ENCODE results near the gene H2BK1. TPM values are rescaled to one million over a fixed set of nuclear protein-coding genes. Genes with fewer than 3 reads are reported as not detected.

Gene H2BK1
- total RNA-seq, 1 experiment from 2014 or later = 0.69 TPM

DNA sequence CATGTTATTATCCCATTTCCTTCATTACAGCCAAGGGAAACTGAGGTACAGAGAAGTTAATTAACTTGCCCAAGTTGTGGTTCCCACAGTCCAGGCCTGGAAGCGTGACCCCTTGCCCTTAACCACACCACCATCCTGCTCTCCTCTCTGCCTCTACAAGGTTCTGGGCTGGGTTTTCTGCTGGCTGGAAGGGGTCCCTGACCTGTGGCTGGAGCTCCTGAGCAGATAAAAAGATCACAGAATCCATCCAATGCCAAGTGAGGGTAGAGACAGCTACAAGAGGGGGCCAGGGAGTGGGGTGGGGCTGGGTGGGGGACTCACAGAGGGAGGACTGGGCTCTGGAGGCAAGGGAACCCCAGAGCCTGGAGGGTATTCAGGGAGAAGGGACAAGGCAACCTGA is 33.0 kb downstream of the H2BK1 start:
- CTCF ChIA-PET = interaction anchor here (0.7 to 1.2 kb wide), 2 partner anchors 27 to 53 kb away, joined by 3 read pairs; no protein-coding TSS in a partner anchor
- TF ChIP-seq MAX (IDR thresholded peaks at IDR 0.05) (no peak), CBX3 (IDR thresholded peaks at IDR 0.05; ENCODE audit: low read depth) (no peak), REST (IDR thresholded peaks at IDR 0.05; ENCODE audit: low read depth) (no peak), ZNF274 (IDR thresholded peaks at IDR 0.05; ENCODE audit: low read depth, low read length) (no peak), SRF (IDR thresholded peaks at IDR 0.05; ENCODE audit: low read depth) (no peak), EZH2phosphoT487 (IDR thresholded peaks at IDR 0.05; ENCODE audit: borderline replicate concordance) (no peak), EZH2 (IDR thresholded peaks at IDR 0.05) (no peak), TCF7L2 (IDR thresholded peaks at IDR 0.05; ENCODE audit: borderline replicate concordance, extremely low read depth, insufficient read depth, insufficient read length) (no peak), SP1 (IDR thresholded peaks at IDR 0.05; ENCODE audit: low read depth) (no peak), JUND (IDR thresholded peaks at IDR 0.05) (no peak), YY1 (IDR thresholded peaks at IDR 0.05; ENCODE audit: extremely low read depth, insufficient replicate concordance, low read depth, low read length) (no peak), SIN3A (IDR thresholded peaks at IDR 0.05; ENCODE audit: low read depth) (no peak), EGR1 (IDR thresholded peaks at IDR 0.05; ENCODE audit: low read depth) (no peak)
- Histone ChIP-seq H3K36me3 (ENCODE audit: control insufficient read depth in 1 of 2, insufficient read depth in 2 of 2, low read length in 2 of 2) (no peaks in the 10 kb centered on the region), H3K27ac (ENCODE audit: low read depth, low read length) (no peak overlapping the region), H2AFZ (ENCODE audit: low read depth, low read length, poor library complexity, severe bottlenecking) (no peak overlapping the region), H3K4me3 (replicated peaks in 1 of 2; ENCODE audit: low read depth in 1 of 2, low read length in 2 of 2) (no peak overlapping the region), H3K4me1 (ENCODE audit: control insufficient read depth in 1 of 2, insufficient read depth in 2 of 2, low read length in 2 of 2) (no peaks in the 10 kb centered on the region), H3K9me2 (ENCODE audit: insufficient read depth) (no peaks in the 10 kb centered on the region), H4K20me1 (ENCODE audit: insufficient read depth) (no peaks in the 10 kb centered on the region), H3K9ac (ENCODE audit: low read length) (no peak overlapping the region), H3K79me2 (ENCODE audit: insufficient read depth, low read length) (no peaks in the 10 kb centered on the region), H3K27me3 (ENCODE audit: insufficient read depth, low read length) (no peaks in the 10 kb centered on the region), H3K9me3 (ENCODE audit: control insufficient read depth in 1 of 2, insufficient read depth in 1 of 2, low read depth in 1 of 2, low read length in 2 of 2) (peaks cover 0 to 8% of the 10 kb centered on the region in 2 experiments; a peak in 1 of 4 replicates), H3K4me2 (ENCODE audit: low read length) (no peak overlapping the region)
- ATAC-seq (no peak), DNase-seq (ENCODE audit: low read depth, low spot score) (no peak)
- RAD21 ChIA-PET (ENCODE audit: low non-redundant PET in 1 of 2, low total read pairs in 2 of 2, uncharacterized antibody in 2 of 2, unreplicated experiment in 2 of 2) = no interaction called here
- no TSS peak for BruUV-seq (replicated peaks)
- intact Hi-C loops (cut with micrococcal nuclease) = no loop called here
- POLR2A ChIA-PET = no interaction called here

Data from HCT116 (cell line).